Measurements from ENCODE around the gene MRPL43. TPM values are rescaled to one million over a fixed set of nuclear protein-coding genes. Genes with fewer than 3 reads are reported as not detected.

Gene MRPL43
- total RNA-seq, 2 donors from 2014 or later: 51.9 to 56.6 TPM

DNA sequence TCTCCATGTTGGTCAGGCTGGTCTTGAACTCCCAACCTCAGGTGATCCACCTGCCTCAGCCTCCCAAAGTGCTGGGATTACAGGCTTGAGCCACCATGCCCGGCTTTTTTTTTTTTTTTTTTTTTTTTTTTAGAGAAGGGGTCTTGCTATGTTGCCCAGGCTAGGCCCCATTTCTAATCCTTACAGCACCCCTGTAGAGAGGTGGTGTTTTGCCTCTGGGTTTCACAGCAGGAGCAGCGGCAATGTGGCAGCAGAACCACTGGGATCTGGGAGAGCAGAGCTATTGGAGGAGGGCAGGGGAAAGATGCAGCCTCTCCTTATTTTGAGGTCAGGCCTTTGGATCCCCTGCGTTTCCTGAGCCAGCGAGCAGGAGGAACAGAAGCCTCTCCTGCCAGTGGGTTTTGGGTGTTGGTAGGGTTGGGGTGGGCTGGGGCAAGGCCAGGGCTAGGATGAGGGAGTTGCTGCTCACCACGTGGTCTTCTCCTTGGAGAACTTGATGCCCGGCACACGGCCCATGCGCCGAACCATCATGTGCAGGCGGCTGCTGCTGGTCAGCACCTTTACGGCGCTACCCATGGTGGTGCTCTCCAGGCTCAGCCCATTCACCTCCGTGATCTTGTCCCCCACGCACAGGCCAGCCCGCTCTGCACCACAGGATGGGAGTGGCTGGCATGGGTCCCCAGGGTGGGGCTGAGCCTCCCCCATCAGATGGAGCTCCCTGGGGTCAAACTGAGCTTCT is 35.8 kb upstream of the MRPL43 start:
- no peaks in the 10 kb centered on the region for H3K27me3 ChIP-seq (replicated peaks; ENCODE audit: insufficient read depth)
- DNase-seq (ENCODE audit: low spot score) (no peak), ATAC-seq (ENCODE audit: insufficient number of reproducible peaks, low FRiP score, low read depth) (no peak)
- H3K4me3 ChIP-seq: no peak overlapping the region
- no peak overlapping the region for H3K27ac ChIP-seq
- no peaks in the 10 kb centered on the region for H3K36me3 ChIP-seq
- H3K9me3 ChIP-seq: no peaks in the 10 kb centered on the region
- TF ChIP-seq, protein P1, sequence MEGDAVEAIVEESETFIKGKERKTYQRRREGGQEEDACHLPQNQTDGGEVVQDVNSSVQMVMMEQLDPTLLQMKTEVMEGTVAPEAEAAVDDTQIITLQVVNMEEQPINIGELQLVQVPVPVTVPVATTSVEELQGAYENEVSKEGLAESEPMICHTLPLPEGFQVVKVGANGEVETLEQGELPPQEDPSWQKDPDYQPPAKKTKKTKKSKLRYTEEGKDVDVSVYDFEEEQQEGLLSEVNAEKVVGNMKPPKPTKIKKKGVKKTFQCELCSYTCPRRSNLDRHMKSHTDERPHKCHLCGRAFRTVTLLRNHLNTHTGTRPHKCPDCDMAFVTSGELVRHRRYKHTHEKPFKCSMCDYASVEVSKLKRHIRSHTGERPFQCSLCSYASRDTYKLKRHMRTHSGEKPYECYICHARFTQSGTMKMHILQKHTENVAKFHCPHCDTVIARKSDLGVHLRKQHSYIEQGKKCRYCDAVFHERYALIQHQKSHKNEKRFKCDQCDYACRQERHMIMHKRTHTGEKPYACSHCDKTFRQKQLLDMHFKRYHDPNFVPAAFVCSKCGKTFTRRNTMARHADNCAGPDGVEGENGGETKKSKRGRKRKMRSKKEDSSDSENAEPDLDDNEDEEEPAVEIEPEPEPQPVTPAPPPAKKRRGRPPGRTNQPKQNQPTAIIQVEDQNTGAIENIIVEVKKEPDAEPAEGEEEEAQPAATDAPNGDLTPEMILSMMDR (IDR thresholded peaks at IDR 0.05): no peak
- H3K4me1 ChIP-seq (ENCODE audit: control insufficient read depth in 1 of 2, low read depth in 2 of 2): no peaks in the 10 kb centered on the region

DNA sequence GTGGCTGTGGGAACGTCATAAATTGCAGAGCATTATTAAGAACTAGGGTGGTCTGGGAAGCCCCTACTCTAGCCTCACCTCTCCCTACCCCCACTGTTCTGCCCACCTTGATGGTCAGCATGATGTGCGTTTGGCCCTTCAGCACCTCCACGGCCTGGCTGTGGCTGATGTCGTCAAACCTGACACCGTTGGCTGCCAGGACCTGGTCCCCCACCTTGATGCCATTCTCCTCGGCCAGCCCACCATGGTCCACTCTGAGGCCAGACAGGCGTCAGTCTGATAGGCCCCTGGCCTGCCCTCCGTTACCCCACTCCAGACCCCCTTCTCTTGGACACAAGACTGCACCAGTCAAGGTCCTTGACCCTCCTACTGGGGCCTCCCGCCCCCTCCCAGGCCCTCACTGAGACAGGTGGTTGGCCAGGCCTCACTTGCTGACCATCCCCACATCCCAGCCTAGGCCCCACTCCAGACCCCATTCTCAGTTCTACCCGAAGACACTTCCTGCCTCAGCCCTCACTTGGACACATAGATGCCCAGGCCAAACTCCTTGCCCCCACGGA is 34.5 kb upstream of the MRPL43 start:
- Histone ChIP-seq H3K36me3 (no peaks in the 10 kb centered on the region), H3K27ac (no peak overlapping the region), H3K4me1 (ENCODE audit: control insufficient read depth in 1 of 2, low read depth in 2 of 2) (no peaks in the 10 kb centered on the region), H3K27me3 (replicated peaks; ENCODE audit: insufficient read depth) (no peaks in the 10 kb centered on the region), H3K4me3 (no peak overlapping the region), H3K9me3 (no peaks in the 10 kb centered on the region)
- no peak for ATAC-seq (ENCODE audit: insufficient number of reproducible peaks, low FRiP score, low read depth)
- DNase-seq (ENCODE audit: low spot score): no peak
- TF ChIP-seq, protein P1 (IDR thresholded peaks at IDR 0.05): no peak

DNA sequence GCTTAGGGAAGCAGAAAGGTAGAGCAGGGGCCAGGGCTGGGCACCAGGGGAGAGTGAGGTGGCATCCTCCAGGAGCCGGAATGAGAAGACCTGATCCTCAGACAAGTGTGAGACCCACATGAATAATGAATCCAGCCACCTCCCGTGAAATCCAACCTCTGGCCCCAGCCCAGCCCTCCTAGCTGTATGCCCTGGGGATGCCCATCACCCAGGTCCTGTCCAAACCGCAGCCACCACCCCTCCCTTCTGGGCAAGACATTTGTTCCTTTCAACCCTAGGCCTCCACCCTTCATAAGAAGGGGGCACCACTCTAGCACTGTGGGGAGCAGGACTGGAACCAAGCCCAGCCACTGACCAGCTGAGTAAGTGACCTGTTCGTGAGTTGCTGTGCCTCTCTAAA is 33.9 kb upstream of the MRPL43 start:
- Histone ChIP-seq H3K27me3 (replicated peaks; ENCODE audit: insufficient read depth) (no peaks in the 10 kb centered on the region), H3K36me3 (no peaks in the 10 kb centered on the region), H3K4me1 (ENCODE audit: control insufficient read depth in 1 of 2, low read depth in 2 of 2) (no peaks in the 10 kb centered on the region), H3K9me3 (no peaks in the 10 kb centered on the region), H3K4me3 (no peak overlapping the region), H3K27ac (no peak overlapping the region)
- TF ChIP-seq, protein P1 (IDR thresholded peaks at IDR 0.05): no peak
- DNase-seq (ENCODE audit: low spot score) (no peak), ATAC-seq (ENCODE audit: insufficient number of reproducible peaks, low FRiP score, low read depth) (no peak)

DNA sequence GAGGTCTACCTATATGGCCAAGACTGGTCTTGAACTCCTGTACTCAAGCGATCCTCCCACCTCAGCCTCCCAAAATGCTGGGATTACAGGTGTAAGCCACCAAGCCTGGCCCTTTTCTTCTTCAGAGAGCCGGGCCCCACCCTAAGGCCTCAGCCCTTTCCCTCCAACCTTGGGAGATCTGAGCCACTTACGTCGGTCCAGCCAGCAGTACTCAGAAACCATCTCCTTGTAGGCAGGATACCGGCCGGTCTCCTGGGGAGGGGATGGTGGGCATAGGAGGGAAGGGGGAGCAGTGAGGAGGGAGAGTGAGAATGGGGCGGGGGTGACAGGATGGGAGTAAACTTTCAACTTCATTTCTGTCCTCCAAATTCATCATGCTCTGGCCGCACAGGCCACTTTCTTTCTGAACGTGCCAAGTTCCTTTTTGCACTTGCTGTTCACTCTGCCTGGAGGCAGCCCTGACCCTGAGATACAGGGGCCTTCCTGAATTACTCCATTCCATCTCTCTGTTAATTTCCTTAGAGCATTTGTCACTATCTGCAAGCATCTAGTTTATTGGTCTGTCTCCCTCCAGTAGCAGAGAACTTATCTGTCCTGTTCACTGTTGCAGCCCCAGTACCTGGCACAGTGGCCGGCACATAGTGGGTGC is 33.3 kb upstream of the MRPL43 start:
- H3K4me1 ChIP-seq (ENCODE audit: control insufficient read depth in 1 of 2, low read depth in 2 of 2): no peaks in the 10 kb centered on the region
- H3K4me3 ChIP-seq: no peak overlapping the region
- H3K9me3 ChIP-seq: no peaks in the 10 kb centered on the region
- DNase-seq (ENCODE audit: low spot score) (no peak), ATAC-seq (ENCODE audit: insufficient number of reproducible peaks, low FRiP score, low read depth) (no peak)
- no peaks in the 10 kb centered on the region for H3K27me3 ChIP-seq (replicated peaks; ENCODE audit: insufficient read depth)
- no peak overlapping the region for H3K27ac ChIP-seq
- TF ChIP-seq, protein P1 (IDR thresholded peaks at IDR 0.05): no peak
- H3K36me3 ChIP-seq: no peaks in the 10 kb centered on the region

DNA sequence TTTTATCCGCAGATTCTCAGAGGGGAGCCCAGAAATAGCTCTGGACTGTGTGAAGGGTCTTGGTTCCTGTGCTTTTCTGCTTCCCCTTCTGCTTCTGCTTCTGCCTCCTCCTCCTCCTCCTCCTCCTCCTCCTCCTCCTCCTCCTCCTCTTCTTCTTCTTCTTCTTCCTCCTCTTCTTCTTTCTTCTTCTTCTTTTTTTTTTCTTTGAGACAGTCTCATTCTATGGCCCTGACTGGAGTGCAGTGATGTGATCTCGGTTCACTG is 32.1 kb upstream of the MRPL43 start:
- no peaks in the 10 kb centered on the region for H3K27me3 ChIP-seq (replicated peaks; ENCODE audit: insufficient read depth)
- TF ChIP-seq, protein P1 (IDR thresholded peaks at IDR 0.05): no peak

More for the DNA sequence above, 32.1 kb upstream of the MRPL43 start:
- no peaks in the 10 kb centered on the region for H3K9me3 ChIP-seq
- no peak overlapping the region for H3K27ac ChIP-seq
- DNase-seq (ENCODE audit: low spot score) (no peak), ATAC-seq (ENCODE audit: insufficient number of reproducible peaks, low FRiP score, low read depth) (no peak)
- H3K36me3 ChIP-seq: no peaks in the 10 kb centered on the region
- H3K4me1 ChIP-seq (ENCODE audit: control insufficient read depth in 1 of 2, low read depth in 2 of 2): no peaks in the 10 kb centered on the region
- no peak overlapping the region for H3K4me3 ChIP-seq
